Fibroblast of skin of back (primary cell): ENCODE results near the gene PRR33. TPM values are rescaled to one million over a fixed set of nuclear protein-coding genes. Genes with fewer than 3 reads are reported as not detected.
"Not testable (repeated sequence)": the region's sequence is repeated elsewhere in the genome, so short reads cannot be mapped to it uniquely, and the experiment has no call there.

ENCODE experiments used
- DNase-seq: peaks from one replicate; pipeline ENCODE4 v3.0.0-alpha.2; 2013
- polyA plus RNA-seq, 2 experiments: library from polyadenylated mRNA; unstranded; fragments of 120-200 nt; gene quantifications; one replicate each; pipeline ENCODE4 v1.2.1, GENCODE V29; 2013; ENCODE audit not compliant: insufficient read length in 2 of 2

Gene PRR33
- 0.13 TPM for polyA plus RNA-seq (2013, experiment 1 of 2; ENCODE audit: insufficient read length)
- not detected for polyA plus RNA-seq (2013, experiment 2 of 2; ENCODE audit: insufficient read length)

DNA sequence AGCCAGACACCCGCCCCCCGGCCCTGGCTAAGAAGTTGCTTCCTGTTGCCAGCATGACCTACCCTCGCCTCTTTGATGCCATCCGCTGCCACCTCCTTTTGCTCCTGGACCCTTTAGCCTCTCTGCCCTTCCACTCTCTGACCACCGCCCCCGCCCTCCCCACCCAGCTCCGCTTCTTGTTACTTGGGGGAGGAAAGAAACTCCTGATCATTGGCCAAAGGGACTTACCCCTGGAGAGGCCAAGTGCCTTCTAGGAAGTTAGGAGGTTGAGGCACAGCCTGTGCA lies at the start of gene PRR33:
TSS of gene PRR33 (minus strand) at position 65 of the 285 bp plus-strand sequence. CDS start 1,311 bp downstream, outside the sequence.
- no peak for DNase-seq

DNA sequence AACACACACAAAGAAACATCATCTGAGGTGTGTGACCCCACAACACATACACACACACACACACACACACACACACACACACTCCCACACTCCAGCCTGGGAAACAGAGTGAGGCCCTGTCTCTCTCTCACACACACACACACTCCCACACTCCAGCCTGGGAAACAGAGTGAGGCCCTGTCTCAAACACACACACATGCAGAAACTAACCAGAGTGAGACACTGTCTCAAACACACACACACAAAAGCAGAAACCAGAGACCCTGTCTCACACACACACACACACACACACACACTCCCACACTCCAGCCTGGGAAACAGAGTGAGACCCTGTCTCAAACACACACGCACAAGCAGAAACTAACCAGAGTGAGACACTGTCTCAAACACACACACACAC lies 48.1 kb upstream of the PRR33 start:
- not testable (repeated sequence) for DNase-seq

DNA sequence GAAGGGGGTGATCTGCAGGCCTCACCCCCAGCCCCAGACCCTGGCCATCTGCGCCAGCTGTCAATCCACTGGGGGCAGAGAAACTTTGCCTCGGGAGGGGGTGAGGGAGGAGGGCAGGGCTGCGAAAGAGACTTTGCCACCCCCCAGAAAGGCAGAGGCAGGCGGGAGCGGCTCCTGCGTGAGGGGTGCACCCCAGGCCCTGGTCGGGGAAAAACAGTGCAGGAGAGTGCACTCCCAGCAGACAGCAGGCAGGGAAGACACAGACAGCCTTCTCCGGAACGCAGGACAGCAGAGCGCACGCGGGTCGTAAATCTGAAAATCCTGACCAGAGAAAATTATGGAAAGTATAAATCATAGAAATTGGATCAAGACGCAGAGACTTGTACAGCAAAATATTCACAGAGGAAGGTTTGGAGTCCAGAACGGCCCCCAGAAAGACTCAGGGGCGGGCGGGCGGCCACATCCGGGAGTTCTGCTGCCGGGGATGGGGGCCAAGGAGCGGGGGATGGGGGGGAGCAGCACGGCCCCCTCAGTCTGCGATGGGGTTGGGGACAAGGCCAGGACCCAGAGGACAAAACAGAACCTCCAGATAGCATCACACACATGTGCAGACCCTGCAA lies 47.4 kb upstream of the PRR33 start:
- DNase-seq = no peak

GRCh38 chr11:1938343-1939005 lies 46.8 kb upstream of the PRR33 start:
- no peak for DNase-seq

GRCh38 chr11:1937616-1938342 lies 46.1 kb upstream of the PRR33 start:
- DNase-seq = no peak

DNA sequence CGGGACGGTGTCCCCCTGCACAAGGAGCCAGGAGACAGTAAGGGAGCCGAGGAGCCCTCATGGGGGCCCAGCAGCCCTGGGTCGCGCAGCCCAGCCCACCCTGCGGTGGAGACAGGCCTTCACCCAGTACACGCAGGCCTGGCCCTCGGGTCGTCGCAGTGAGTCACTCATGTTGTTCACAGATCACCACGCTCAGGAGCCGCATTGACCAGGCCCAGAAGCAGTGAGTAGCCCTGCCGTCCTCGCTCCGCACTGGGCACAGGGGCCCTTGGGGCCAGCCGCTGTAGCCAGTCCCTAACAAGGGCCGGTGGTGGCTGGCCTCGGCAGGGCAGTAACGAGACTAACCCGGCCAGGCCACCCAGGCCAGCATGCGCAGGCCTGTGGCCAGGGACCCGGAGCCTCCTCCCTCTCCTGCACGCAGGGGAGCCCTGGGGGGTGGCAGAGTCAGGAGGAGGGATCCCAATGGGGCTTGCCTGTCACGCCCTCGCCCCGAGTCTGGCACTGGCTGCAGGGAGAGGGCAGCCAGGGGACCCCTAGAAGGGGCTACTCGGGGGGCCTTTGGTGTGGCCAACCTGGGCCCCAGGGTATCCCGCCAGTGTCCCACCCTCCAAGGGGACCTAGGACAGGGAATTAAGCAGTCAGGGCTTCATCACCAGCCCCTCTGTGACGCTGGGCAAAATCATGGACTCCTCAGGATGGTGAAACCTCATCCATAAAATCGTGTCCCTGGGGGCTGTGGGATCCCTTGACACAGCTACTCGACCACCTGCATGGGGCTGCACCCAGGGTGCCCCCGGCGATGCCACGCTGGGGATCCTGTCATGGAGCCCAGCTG lies 45.3 kb upstream of the PRR33 start:
- DNase-seq = no peak

DNA sequence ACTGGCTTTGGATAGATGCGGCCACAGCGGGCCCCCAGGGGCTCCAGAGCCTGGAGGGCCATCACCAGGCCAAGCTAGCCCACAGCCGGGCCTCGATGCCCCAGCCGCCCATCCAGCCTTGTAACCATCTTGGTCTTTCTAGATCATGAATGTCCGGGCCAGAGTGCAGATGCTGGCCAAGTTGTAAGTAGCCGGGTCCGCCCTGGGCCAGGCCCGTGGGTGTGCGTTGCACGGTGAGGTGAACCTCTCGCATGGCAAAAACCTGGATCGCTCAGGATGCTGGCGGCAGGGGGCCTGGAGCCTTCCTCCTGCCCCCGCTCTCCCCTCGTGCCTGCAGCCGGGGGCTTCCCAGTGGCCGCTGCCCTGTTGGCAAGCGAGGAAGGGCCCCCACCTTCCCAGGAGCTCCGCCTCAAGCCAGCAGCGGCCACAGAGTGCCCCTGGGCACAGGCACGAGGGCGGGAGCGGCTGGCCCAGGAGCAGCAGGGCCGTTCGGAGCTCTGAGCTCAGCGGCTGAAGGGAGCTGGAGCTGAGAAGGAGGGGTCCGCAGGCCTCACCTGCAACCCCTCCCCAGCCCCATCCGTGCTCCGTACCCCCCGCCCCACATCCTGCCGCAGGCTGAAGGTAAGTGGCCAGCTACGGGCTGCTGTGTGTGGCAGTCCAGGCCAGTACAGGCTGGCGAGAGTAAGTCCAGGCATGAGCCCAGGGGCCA lies 44.5 kb upstream of the PRR33 start:
- no peak for DNase-seq

- no peak for DNase-seq
These were observed 43.7 kb upstream of the PRR33 start for GRCh38 chr11:1935156-1936071.

DNA sequence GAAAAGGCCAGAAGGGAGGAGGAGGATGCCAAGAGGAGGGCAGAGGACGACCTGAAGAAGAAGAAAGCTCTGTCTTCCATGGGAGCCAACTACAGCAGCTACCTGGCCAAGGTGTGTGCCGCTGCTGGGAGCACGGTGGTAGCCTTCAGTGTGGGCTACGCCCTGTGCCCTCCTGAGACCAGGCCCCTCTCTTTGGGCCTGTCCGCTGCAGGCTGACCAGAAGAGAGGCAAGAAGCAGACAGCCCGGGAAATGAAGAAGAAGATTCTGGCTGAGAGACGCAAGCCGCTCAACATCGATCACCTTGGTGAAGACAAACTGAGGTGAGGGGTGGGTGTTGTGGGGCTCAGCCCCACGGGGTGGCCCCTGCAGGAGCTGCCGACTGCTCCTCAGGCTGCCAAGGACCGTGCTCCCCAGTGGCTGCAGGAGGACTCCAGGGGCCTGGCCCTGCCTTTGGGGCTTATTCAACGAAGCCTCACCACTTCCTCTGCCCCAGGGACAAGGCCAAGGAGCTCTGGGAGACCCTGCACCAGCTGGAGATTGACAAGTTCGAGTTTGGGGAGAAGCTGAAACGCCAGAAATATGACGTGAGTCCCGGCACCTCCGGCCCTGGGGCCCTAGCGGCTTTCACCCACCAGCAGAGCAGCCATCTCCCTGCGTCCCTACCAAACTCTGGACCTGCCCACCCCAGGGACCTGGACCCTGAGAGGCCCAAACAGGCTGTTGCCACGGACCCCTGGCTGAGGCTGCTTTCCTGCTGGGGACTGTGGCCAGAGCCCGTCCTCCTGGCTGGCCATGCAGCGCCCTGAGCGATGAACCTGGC lies 42.9 kb upstream of the PRR33 start:
- no peak for DNase-seq

- DNase-seq = no peak
These were observed 42.0 kb upstream of the PRR33 start for GRCh38 chr11:1933416-1934334.

DNA sequence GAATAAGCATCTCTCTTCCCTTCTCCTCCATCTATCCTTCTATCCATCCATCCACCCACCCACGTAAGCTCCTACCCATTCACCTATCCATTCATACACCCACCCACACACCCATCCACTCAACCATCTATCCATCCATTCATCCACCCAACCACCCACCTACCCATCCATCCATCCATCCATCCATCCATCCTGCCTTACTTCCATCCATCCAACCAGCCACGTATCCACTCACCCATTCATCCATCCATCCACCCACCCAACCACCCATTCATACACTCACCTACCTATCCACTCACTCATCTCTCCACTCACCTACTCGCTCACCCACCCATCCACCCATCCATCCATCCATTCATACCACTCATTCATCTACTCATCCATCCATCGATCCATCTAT lies 41.0 kb upstream of the PRR33 start:
- DNase-seq = no peak

GRCh38 chr11:1932105-1932480 lies 40.4 kb upstream of the PRR33 start:
- DNase-seq = no peak

DNA sequence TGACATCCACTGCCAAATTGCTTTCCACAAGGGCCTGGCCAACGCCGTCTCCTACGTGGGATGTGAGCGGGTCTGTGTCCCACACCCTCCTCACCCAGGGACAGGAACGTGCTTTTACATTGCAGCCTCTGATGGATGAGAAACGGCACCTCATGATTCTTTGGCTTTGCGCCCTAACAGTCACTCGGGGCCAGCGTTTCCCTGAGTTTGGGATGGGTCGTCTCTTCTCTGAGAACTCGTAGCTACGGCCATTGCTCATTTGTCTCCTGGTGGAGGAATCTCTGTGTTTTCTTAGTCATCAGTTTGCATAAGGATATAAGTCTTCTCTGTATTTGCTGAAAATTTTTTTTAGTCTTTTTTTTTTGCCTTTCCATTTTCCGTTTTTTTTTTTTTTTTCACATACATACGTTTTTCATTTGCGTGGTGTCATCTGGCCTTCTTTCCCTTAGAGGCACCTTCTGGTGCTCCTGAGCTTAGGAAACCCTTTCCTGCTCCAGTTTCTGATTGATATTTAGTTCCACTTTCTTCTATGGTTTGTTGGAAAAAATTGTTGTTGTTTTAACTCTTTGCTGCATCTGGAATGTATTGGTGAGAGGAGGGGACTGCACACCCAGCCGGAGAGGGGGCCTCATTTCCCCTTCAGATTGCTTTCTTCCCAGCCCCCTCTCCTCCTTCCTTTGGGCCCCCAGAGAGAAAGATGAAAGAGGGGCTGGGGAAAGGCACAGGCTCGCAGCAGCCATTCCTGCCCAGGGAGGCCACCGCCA lies 39.8 kb upstream of the PRR33 start:
- peak; percentile 69 for DNase-seq

GRCh38 chr11:1930462-1930830 lies 38.8 kb upstream of the PRR33 start:
- no peak for DNase-seq

DNA sequence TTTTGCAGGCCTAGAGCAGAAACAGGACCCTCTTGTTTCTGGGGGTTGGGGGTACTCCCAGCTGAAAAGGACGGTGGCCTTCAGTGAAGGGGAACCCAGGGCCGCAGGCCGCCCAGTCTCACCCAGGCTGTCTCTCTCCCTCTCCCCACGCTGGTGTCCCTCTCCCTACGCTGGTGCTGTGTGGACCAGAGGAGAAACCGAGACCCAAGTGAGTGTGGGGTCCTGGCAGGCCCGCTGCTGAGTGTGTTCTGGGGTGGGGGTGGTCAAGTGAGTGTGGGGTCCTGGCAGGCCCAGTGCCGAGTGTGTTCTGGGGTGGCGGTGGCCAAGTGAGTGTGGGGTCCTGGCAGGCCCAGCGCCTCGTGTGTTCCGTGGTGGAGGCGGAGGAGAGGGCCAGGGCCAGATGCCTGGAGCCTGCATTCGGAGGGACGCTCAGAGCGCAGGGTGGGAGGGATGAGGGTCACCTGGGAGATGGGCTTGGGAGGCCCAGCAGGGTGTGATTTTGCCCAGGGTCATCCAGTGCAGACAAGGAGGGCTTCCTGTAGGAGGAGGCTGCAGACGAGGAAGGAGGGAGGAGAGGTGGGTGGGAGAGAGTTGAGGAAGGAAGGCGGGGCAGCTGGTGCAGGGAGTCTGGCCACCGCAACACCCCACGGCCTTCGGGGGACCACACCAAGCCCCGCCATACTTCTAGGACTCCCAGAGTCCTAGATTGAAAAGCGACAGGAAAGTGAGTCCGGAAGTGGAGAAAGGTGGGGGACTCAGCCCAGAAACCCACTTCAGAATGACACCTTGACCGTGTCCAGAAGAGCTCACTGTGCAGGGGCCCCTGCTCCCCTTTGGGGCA lies 38.1 kb upstream of the PRR33 start:
- no peak for DNase-seq

DNA sequence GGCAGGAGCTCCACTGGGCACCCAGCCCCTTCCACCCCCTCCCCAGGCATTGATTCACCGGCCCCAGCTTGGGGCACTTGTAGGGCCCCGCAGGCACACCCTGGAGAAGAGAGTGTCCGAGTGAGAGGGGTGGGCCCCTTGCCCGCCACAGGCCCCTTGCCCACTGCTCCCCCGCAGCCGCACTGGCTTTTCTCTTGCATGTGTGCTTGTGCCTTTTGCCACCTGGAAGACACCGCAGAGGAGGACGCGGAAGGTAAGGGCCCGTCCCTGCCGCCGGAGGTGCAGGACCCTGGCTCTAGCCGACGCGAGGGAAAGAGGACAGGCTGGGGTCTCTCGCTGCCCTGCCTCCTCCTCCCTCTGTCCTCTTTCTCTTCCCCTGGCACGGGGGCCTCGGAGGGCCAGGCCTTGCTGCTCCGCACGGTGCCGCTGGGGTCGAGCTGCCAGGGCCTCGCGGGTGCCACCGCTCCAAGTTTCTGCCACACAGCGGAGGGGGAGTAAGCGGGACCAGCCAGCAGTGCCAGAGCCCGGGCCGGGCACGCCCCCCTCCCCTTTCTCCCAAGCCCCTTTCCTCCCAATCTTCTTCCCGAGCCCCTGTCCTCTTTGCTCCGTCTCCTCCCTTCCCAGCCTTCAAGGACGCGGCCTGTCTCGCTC lies 37.3 kb upstream of the PRR33 start:
- no peak for DNase-seq

- DNase-seq = no peak
These were observed 36.8 kb upstream of the PRR33 start for GRCh38 chr11:1928470-1928890.
